ENCODE data around the gene SPSB1. TPM values are rescaled to one million over a fixed set of nuclear protein-coding genes. Genes with fewer than 3 reads are reported as not detected.

Gene SPSB1
- total RNA-seq, 1 donor from 2014 or later, result 1.3 TPM

- Mint-ChIP-seq H3K27me3 (ENCODE audit: low read depth) (peaks cover 6% of the 10 kb centered on the region), H3K4me3 (no peak overlapping the region), H3K9me3 (no peaks in the 10 kb centered on the region), H3K36me3 (ENCODE audit: low read depth) (no peaks in the 10 kb centered on the region), H3K4me1 (peaks cover 6% of the 10 kb centered on the region), H3K27ac (ENCODE audit: unreplicated experiment) (no peak overlapping the region)
- no peak for TF ChIP-seq CTCF (conservative IDR thresholded peaks at IDR 0.05)
- no peak for DNase-seq (ENCODE audit: low read depth, low spot score)
Measured at GRCh38 chr1:9315411-9316079, 22.9 kb downstream of the SPSB1 start.

GRCh38 chr1:9316080-9316444 is 23.4 kb downstream of the SPSB1 start:
- Mint-ChIP-seq H3K27ac (ENCODE audit: unreplicated experiment) (no peak overlapping the region), H3K9me3 (no peaks in the 10 kb centered on the region), H3K27me3 (ENCODE audit: low read depth) (peaks cover 8% of the 10 kb centered on the region), H3K4me1 (peaks cover 11% of the 10 kb centered on the region), H3K4me3 (no peak overlapping the region), H3K36me3 (ENCODE audit: low read depth) (no peaks in the 10 kb centered on the region)
- DNase-seq (ENCODE audit: low read depth, low spot score), result no peak
- TF ChIP-seq CTCF (conservative IDR thresholded peaks at IDR 0.05), result no peak

GRCh38 chr1:9316512-9316911 is 23.8 kb downstream of the SPSB1 start:
- Mint-ChIP-seq H3K4me3 (no peak overlapping the region), H3K27me3 (ENCODE audit: low read depth) (peaks cover 9% of the 10 kb centered on the region), H3K36me3 (ENCODE audit: low read depth) (no peaks in the 10 kb centered on the region), H3K4me1 (peaks cover 14% of the 10 kb centered on the region), H3K27ac (ENCODE audit: unreplicated experiment) (no peak overlapping the region), H3K9me3 (no peaks in the 10 kb centered on the region)
- no peak for DNase-seq (ENCODE audit: low read depth, low spot score)
- TF ChIP-seq CTCF (conservative IDR thresholded peaks at IDR 0.05), result no peak

GRCh38 chr1:9317072-9317471 is 24.4 kb downstream of the SPSB1 start:
- DNase-seq (ENCODE audit: low read depth, low spot score), result no peak
- H3K4me3 Mint-ChIP-seq, result no peak overlapping the region
- no peak overlapping the region for H3K27ac Mint-ChIP-seq (ENCODE audit: unreplicated experiment)
- H3K4me1 Mint-ChIP-seq, result peaks cover 16% of the 10 kb centered on the region
- no peak for TF ChIP-seq CTCF (conservative IDR thresholded peaks at IDR 0.05)
- H3K9me3 Mint-ChIP-seq, result no peaks in the 10 kb centered on the region
- H3K27me3 Mint-ChIP-seq (ENCODE audit: low read depth), result peaks cover 9% of the 10 kb centered on the region
- H3K36me3 Mint-ChIP-seq (ENCODE audit: low read depth), result no peaks in the 10 kb centered on the region

GRCh38 chr1:9317591-9318417 is 25.1 kb downstream of the SPSB1 start:
- Mint-ChIP-seq H3K4me3 (no peak overlapping the region), H3K4me1 (peaks cover 23% of the 10 kb centered on the region), H3K27ac (ENCODE audit: unreplicated experiment) (no peak overlapping the region), H3K36me3 (ENCODE audit: low read depth) (no peaks in the 10 kb centered on the region), H3K27me3 (ENCODE audit: low read depth) (peaks cover 10% of the 10 kb centered on the region), H3K9me3 (no peaks in the 10 kb centered on the region)
- no peak for DNase-seq (ENCODE audit: low read depth, low spot score)
- no peak for TF ChIP-seq CTCF (conservative IDR thresholded peaks at IDR 0.05)
